GM19468 (cell line): ENCODE results near the gene GRIK1.

Source experiments
- ATAC-seq: cut with Tn5 transposase; IDR thresholded peaks from one replicate; pipeline ENCODE4 v1.9.1; 2021; ENCODE audit warnings: mild to moderate bottlenecking, moderate library complexity, moderate number of reproducible peaks; ENCODE audit not compliant: unreplicated experiment; ENCODE audit errors: extremely low read depth

The GRIK1 gene

DNA sequence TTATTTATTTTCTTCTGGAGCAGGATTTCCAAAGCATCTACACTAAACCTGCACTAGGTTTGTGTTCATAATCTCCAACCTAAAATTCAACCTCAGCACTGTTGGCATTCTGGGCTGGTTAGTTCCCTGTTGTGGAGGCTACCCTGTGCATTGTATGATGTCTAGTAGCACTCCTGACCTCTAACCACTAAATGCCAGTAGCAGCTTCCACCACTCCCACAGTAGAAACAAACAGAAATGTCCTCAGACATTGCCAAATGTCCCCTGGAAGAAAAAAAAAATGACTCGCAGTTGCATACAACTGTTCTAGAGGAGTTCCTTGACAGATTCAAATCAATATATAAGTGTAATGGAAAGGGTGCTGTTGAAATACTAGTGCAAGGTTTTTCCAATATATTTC, 18.9 kb downstream of the GRIK1 start:
- no peak for ATAC-seq

DNA sequence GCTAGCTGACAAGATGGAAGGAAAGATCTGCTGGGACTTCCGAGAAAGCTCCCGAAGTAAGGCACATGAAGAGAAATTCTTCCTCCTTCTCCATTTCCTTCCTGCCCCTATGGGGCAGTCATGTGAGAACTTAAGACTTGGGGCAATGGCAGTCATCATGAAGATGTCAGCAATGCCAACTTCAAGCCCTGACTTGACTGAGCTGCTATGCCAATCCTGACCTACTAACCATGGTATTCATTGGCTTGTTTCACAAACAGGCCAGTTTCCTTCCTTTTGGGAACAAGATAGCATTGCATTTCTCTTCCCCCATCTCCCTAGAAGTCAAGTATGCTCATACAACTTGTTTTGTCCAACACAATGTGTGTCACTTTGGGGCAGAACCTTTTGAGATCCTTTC, 25.5 kb downstream of the GRIK1 start:
- ATAC-seq = no peak

DNA sequence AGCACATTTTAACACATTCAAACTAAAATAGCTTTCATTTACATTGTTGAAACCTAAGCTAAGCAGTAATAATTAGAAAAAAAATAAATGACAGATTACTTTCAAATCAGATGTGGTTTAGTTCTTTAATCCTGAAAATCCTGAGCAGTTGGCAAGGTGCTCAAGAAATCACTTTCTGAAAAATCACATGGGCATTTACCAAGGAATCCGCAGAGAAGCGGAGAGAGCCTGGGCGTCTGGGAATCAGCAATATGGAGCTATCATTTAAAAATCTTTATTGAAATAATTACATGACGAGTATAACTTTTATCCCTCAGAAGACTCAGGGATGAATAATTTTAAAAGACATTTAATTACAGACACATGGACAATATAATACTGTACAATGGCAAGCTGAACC, 30.2 kb downstream of the GRIK1 start:
- ATAC-seq = no peak

DNA sequence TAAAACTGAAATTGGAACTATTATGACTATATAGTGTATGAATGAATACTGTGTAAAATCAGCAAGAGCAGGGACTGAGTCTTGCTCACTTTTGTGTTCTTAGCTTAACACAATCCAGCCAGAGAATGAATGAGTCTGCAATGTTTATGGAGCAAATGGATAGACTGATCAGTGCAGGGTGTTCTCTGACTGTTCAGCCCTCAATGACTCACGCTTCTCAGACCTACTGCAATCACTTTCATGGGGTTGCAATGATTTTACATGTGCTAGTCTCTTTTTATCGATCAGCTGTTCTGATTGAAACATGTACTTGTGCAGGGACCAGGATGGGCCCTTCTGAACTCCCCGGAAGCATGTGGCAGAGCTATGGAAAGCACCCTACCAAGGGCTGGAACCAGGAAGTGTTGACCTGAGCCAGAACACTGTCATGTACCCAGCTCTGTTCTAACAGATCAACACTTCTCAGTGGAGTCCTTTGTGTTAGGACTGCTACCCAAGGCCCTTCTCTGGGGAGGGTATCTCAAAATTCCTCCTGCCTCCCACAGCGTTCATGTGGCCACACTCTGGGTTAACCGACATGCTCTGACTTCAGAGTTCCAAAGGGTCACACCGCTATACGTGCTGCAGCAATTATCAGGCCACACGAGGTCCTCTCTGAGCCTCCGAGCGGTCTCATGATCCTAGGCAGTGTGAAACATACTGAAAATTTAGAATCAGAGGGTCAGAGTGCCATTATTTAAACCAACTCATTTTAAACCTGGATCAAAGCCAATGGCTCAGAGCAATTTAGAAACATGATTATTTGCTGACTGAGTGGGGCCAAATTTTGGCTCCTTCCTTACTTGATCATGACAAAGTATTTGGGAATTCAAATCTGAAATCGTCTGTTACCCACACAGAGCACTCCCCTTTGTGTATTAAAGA, 35.2 kb downstream of the GRIK1 start:
- no peak for ATAC-seq

DNA sequence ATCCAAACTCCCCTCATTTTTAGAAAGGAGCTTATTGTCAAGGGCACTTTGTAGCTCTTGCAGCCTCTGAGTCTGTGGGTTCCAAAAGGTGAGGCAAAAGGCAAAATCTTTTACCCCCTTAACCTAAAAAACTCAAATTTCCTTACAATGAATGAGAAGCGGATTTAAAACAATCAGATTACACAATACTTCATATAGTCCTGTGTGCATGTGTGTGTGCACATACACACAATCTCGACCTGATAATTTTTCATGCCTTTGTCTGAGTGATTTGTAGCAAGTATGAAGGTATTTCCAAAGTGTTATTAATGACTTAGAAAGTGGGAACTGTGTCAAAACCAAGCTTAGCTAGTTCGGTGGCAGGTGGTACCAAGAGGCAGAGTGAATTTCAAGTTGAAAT, 42.9 kb downstream of the GRIK1 start:
- no peak for ATAC-seq

DNA sequence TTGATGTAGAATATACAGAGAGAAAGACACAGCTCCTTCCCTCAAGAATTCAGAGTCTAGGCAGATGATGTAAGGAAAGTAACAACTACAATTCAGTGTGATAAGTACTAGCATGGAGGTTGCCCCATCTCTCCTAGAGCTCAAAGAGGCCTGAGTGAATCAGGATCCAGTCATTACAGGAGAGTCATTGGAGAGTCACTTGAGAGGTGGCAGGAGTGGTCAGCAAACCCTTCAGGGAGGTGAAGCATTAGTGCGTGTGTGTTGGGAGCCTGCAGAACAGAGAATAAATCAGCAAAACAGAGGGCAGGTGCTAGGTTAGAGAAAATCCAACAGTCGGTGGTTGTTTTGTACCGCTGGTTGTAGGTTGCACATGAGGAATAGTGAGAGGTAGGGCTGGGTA, 46.1 kb downstream of the GRIK1 start:
- ATAC-seq = no peak

DNA sequence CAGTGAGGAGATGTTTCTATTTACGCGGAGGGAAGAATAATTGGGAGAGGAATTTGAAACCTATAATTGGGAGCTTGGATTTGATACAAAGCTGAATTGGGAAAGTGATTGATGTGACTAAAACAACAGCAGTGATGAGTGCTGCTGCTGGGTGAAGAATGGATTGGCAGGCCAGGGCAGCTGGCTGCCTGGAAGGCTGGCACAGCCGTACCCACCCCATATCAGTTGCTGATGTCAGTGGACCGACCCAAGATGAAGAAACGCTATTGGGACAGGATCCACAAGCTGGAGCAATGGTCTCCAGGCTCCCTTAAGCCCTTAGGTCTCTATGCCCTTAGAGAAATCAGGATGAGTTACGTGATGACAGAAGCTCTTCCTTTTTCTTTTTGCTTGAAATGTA, 47.4 kb downstream of the GRIK1 start:
- no peak for ATAC-seq

DNA sequence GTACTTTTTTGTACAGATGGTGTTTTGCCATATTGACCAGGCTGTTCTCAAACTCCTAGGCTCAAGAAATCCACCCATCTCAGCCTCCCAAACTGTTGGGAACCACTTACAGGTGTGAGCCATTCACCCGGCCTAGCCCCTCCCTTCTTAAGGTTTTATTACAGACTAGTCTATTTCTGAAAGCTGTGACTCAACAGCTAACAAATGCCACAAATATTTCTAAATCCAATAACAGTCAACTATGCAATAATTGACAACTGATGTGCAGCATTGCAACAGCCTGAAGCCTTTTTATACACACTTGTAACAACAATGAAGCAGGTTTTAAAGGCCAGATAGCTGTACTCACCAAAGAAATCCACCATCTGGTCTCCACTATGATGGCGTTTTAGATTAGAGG, 51.4 kb downstream of the GRIK1 start:
- ATAC-seq = no peak

DNA sequence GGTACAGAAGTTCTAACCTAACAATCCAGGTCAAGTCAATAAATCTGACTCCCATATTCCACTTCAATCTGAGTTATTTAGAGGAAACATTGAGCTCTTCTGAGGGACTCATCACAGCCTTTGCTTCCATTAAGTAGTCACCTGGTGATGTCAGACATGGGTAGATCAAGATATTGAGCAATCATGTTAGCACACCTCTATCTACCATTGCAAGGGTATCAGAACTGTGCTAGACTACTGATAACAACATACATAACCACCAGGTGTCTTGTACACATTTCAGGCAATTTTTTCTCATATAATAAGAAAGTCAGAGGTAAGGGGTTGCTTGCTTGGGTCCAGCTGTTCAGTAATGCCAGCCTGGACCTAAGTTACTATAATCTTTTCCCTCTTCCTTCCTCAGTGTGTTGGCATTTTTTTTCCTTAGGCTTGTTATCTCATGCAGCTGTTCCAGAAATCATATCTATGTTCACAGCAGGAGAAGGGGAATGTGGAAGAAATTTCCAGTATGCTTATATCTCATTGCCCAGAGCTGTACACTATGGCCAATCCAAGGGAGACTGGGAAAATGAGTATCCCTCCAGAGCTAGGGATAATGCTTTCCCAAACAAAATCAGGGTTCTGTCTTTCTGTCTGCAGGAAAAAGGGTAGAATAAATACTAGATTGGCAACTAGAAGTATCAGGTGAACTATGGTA, 52.3 kb downstream of the GRIK1 start:
- ATAC-seq = no peak

DNA sequence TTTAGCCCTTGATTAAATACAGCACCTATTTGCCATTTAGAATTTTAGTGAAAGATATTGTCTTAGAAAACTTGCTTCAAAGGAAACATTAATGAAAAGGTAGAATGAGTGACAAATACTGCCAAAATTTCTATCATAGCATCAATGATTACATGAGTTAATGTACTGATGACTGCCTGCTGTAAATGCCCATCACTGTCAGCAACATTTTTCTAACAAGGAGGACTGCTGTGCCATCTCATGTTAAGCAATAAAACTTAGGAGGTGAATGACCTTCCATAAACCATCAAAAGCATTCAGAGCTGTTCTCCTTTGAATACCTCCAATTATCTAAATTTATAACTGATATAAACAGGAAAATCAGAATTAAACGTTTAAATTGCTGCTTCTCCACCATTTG, 54.3 kb downstream of the GRIK1 start:
- no peak for ATAC-seq

DNA sequence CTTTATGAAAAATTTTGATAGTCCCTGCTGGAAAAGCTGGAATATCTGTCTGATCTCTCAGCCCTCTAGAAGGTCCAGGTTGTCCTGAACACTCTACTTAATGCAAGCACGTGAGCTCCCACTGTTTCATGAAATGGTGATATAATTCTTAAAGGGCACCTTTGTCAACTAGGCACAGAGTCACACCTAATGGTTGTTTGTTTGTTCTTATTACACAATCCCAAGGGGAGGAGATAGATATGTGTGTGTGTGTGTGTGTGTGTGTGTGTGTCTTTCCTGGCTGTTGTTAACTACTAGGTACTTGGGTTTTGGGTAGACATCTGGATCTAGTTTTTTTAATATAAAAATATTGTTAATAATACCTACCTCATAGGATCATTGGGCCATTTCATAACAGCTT, 63.9 kb downstream of the GRIK1 start:
- no peak for ATAC-seq

DNA sequence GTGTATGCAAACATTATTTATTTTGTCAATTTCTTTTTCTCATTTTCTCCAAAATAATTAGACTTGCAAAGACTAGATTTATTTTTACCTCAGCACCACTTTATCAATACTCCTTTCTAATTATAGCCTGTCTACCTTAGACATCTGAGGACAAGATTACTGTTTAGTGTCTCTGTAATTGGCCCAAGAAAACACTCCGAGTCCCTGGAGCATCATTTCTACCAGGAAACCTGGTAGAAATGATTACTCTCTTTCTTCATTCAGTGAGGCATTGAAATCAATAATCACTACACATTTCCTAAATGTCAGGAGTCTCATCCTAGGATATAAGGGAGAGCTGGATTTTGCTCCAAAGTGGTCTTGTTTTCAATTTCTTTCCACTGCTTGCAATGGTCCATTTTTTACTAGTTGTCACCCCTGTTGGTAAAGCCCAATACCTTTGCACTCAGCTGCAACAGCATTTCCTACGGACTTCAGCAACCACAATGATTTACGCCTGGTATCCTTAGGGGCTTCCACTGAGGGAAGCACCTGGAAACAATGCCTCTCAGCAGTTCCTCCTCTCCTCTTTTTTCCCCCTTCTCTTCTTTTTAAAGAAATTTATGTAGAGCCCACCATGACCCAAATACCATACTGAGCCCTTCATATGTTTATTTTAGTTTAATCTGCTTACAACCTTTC, 64.6 kb downstream of the GRIK1 start:
- no peak for ATAC-seq

DNA sequence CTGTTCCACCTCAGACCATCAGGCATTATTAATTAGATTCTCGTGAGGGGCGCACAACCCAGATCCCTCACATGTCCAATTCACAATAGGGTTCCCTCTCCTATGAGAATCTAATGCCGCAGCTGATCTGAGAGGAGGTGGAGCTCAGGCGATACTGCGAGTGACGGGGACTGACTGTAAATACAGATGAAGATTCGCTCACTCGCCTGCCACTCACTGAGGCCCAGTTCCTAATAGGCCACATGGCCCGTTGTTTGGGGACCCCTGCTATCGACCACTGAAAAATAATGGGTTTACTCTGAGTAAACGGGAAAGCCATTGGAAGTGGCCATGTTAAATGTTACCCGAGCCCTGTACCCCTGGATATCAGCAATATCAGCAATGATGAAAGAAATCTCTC, 65.9 kb downstream of the GRIK1 start:
- no peak for ATAC-seq

DNA sequence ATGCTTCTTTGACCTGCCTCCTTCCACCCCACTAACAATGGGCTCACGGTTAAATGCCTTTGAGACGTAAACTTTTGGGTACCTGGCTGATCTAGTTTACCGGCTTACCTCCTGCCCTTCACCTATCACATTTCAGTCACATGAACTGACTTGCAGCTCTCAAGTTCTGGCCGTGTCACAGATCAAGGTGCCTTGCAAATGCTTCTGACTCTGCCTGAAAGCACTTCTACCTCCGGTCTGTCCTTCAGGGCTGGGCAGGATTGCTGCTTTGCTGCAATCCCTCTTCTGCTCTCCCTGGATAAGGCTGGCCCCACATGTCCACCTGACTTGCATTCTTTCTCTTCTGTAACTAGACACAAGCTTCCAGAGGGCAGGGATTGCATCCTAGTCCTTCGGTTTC, 69.0 kb downstream of the GRIK1 start:
- ATAC-seq = no peak

DNA sequence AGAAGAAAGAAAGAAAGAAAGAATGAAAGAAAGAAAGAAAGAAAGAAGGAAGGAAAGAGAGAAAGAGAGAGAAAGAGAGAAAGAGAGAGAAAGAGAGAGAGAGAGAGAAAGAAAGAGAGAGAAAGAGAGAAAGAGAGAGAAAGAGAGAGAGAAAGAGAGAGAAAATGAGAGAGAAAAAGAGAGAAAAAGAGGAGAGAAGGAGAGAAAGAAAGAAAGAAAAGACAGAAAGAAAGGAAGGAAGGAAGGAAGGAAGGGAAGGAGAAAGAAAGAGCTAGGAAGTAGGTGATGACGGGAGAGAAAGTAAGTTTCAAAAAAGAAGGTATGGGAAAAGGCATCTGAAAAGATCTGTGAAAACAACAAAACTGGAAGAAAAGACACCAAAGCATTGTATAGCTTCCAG, 72.0 kb downstream of the GRIK1 start:
- ATAC-seq = no peak

DNA sequence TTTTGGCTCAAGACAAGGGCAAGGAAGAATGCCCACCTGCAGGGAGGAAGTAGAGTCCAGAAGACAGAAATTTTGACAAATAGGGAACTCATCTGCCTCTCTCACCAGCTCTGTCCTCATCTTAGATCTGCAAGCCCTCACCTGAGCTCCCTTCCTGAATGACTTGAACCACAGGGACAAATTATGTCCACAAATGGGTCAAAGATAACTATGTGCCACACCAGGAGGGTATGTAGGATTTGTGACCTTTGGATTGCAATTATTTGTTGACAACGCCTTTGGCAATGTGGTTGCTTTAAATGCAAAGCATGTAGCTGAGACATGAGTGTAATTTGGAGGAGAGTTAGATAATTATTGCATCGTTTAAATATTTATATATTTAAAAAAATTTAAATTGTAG, 79.5 kb downstream of the GRIK1 start:
- no peak for ATAC-seq

DNA sequence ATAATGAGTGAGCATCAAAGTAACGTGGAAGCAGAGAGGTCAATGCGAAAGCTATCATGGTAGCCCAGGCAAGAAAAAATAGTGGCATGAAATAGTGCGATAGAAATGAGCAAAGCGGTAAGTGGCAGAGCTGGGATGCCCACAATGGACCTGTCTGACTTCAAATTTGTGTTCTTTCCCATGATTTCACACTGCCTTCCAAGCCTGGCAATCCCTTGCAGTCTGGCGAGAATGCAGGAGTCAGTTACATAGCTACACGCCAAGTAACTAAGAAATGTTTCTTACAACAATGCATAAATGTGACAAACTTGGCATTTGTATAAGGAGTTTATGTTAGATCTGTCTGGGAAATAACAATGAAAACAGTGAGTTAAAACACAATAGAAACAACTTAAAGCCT, 82.6 kb downstream of the GRIK1 start:
- no peak for ATAC-seq

DNA sequence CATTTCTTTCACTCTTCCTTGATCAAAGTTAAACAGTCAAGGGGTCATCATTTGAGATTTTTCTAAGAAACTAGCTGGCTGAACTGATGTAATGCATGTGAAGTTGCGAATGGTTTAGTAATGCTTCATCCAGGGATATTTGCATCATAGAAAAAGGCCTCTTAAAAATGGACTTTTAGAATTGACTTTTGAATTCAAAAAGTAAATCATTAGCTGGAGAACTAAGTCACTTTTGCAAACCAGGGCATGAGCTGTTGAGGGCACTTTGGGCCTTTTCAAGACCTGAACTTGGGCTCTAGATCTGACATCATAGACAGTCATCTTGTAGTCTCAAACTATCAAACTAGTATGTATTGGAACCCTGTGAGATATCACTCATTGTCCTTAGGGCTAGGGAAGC, 85.0 kb downstream of the GRIK1 start:
- ATAC-seq = no peak

DNA sequence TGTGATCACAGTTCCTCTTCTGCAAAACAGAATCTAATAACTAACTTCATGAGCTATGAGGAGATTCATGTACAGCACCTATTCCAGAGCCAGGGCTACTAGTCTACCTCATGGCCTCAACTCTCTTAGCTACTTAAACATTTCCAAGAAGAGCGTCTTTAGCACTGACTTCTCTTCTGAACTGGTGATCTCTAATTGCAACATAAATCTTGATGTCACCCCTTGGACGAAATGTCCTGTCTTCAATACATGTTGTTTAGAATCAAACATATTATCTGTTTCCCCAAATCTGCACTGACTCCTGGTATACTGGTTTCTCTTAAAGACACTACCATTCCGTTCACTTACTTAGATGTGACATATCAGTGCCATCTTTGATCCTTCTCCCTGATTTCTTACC, 88.2 kb downstream of the GRIK1 start:
- no peak for ATAC-seq

DNA sequence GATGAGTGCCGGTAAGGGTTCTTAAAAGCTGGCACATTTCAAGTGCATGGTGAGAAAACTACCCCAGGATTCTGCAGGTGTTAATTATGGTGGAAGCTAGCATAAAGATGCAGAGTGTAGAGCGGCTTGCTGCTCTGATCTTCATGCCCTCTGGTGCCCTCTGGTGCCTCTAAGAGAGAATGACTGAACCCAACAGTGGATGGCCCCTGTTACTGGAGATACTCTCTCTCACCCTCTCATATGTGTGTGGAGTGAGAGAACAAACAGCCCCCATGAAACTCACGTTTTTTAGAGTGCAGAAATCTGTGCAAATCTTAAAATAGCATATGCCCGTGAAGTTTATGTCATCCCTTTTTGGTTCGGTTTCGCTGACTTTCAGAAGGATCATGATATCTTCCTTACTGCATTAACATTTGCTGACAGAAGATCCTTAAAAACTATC, 90.0 kb downstream of the GRIK1 start:
- peak; percentile 77 for ATAC-seq

DNA sequence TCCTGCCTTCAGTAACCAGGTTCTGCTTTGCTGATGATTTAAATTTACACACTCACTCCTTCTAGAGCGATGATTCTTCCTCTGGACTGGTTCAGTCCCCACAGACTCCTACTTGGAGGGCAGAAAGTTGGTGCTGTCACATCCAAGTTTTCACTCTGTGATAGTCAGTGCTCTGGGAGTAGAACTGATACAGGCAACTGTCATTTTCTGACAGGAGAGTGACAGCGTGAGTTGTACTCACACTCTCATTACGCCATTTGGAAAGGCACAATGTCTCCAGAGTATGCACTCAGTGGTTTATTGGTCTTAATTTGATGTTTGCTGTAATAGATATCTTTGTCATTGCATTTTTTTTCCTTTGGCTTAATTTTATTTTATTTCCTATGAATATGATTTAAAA, 96.0 kb downstream of the GRIK1 start:
- no peak for ATAC-seq
